ENCODE data around the gene DNASE1L3.
A peak's percentile ranks its signal among the peaks of the same experiment; 100 is the strongest.

The DNASE1L3 gene

DNA sequence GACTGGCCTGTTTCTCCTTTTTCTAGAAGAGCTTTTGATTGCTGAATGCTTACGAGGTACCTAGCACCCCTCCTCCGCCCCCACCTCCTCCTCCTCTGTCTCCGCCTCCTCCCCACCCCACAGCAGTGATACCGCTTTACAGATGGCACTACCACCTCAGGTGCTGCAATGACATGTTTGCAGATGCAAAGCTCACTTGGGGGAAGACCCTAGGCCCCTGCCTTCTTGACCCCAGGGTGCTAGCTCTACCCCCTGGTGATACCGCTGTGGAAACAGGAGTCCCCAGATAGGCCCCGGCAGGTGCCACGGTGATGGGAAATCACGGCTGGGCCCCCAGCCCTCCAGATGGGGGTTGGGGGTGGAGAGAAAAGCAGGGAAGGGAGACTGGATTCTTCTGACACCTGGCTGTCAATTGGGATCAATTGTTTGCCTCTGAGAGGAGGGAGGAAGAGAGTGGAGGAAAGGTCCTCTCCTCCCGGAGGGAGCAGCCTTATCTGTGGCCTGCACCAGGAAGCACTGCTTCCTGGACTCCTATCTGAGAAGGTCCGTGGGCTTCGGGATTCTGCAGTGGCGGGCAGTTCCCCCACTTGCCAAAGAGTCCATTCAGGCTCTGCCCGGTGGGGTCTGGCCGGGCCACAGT, 37.6 kb downstream of the DNASE1L3 start:
- peaks cover 5% of the 10 kb centered on the region for H3K27me3 Mint-ChIP-seq (ENCODE audit: low read depth)
- no peak for DNase-seq (ENCODE audit: low spot score)
- H3K36me3 Mint-ChIP-seq (ENCODE audit: low read depth): peaks cover 4% of the 10 kb centered on the region
- peaks cover 7% of the 10 kb centered on the region for H3K4me1 Mint-ChIP-seq (ENCODE audit: low read depth)
- H3K9me3 Mint-ChIP-seq: no peaks in the 10 kb centered on the region
- no peak overlapping the region for H3K4me3 Mint-ChIP-seq
- no peak overlapping the region for H3K27ac Mint-ChIP-seq

DNA sequence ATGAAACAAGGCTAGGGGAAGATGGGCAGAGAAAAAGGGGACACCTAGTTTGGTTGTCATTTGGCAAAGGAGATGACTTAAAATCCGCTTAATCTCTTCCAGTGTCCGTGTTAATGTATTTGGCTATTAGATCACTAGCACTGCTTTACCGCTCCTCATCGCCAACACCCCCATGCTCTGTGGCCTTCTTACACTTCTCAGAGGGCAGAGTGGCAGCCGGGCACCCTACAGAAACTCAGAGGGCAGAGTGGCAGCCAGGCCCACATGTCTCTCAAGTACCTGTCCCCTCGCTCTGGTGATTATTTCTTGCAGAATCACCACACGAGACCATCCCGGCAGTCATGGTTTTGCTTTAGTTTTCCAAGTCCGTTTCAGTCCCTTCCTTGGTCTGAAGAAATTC, 39.6 kb downstream of the DNASE1L3 start:
- H3K4me1 Mint-ChIP-seq (ENCODE audit: low read depth): peaks cover 4% of the 10 kb centered on the region
- peak overlapping the region; percentile 23 for H3K27ac Mint-ChIP-seq
- peaks cover 9% of the 10 kb centered on the region for H3K36me3 Mint-ChIP-seq (ENCODE audit: low read depth)
- no peaks in the 10 kb centered on the region for H3K9me3 Mint-ChIP-seq
- no peak for DNase-seq (ENCODE audit: low spot score)
- H3K4me3 Mint-ChIP-seq: no peak overlapping the region
- peaks cover 5% of the 10 kb centered on the region for H3K27me3 Mint-ChIP-seq (ENCODE audit: low read depth)

- no peaks in the 10 kb centered on the region for H3K9me3 Mint-ChIP-seq
- H3K27ac Mint-ChIP-seq: no peak overlapping the region
- H3K4me3 Mint-ChIP-seq: no peak overlapping the region
- DNase-seq (ENCODE audit: low spot score): no peak
- H3K4me1 Mint-ChIP-seq (ENCODE audit: low read depth): no peaks in the 10 kb centered on the region
- peaks cover under 1% of the 10 kb centered on the region for H3K27me3 Mint-ChIP-seq (ENCODE audit: low read depth)
- H3K36me3 Mint-ChIP-seq (ENCODE audit: low read depth): peaks cover 9% of the 10 kb centered on the region
Measured at GRCh38 chr3:58170376-58170775, 40.4 kb downstream of the DNASE1L3 start.

- DNase-seq (ENCODE audit: low spot score): no peak
- Mint-ChIP-seq H3K4me3 (no peak overlapping the region), H3K9me3 (no peaks in the 10 kb centered on the region), H3K36me3 (ENCODE audit: low read depth) (peaks cover 9% of the 10 kb centered on the region), H3K27ac (no peak overlapping the region), H3K27me3 (ENCODE audit: low read depth) (no peaks in the 10 kb centered on the region), H3K4me1 (ENCODE audit: low read depth) (no peaks in the 10 kb centered on the region)
Measured at GRCh38 chr3:58169371-58169770, 41.4 kb downstream of the DNASE1L3 start.

DNA sequence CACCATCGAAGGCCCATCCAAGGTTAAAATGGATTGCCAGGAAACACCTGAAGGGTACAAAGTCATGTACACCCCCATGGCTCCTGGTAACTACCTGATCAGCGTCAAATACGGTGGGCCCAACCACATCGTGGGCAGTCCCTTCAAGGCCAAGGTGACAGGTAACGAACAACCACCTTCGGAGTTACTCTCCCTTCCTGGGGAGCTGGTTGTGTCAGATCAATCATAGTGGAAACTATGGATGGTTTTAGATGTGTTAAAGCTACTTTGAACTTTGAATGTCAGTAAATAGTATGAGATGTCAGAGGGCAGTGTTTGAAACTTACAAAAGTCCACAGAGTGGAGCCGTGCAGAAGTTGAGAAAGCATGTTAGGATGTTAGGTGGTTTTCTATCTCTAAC, 42.3 kb downstream of the DNASE1L3 start:
- no peak overlapping the region for H3K27ac Mint-ChIP-seq
- H3K27me3 Mint-ChIP-seq (ENCODE audit: low read depth): no peaks in the 10 kb centered on the region
- no peak overlapping the region for H3K4me3 Mint-ChIP-seq
- no peak for DNase-seq (ENCODE audit: low spot score)
- H3K4me1 Mint-ChIP-seq (ENCODE audit: low read depth): no peaks in the 10 kb centered on the region
- H3K9me3 Mint-ChIP-seq: no peaks in the 10 kb centered on the region
- H3K36me3 Mint-ChIP-seq (ENCODE audit: low read depth): peaks cover 14% of the 10 kb centered on the region

GRCh38 chr3:58167431-58168351, 43.1 kb downstream of the DNASE1L3 start:
- Mint-ChIP-seq H3K9me3 (no peaks in the 10 kb centered on the region), H3K36me3 (ENCODE audit: low read depth) (peaks cover 14% of the 10 kb centered on the region), H3K27ac (no peak overlapping the region), H3K4me1 (ENCODE audit: low read depth) (no peaks in the 10 kb centered on the region), H3K4me3 (no peak overlapping the region), H3K27me3 (ENCODE audit: low read depth) (no peaks in the 10 kb centered on the region)
- peak; percentile 48 for DNase-seq (ENCODE audit: low spot score)

- no peak overlapping the region for H3K4me3 Mint-ChIP-seq
Measured at GRCh38 chr3:58164906-58165821, 45.6 kb downstream of the DNASE1L3 start.

GRCh38 chr3:58164199-58164879, 46.4 kb downstream of the DNASE1L3 start:
- Mint-ChIP-seq H3K9me3 (no peaks in the 10 kb centered on the region), H3K27me3 (ENCODE audit: low read depth) (no peaks in the 10 kb centered on the region), H3K4me1 (ENCODE audit: low read depth) (no peaks in the 10 kb centered on the region), H3K36me3 (ENCODE audit: low read depth) (peaks cover 17% of the 10 kb centered on the region), H3K27ac (no peak overlapping the region), H3K4me3 (no peak overlapping the region)
- no peak for DNase-seq (ENCODE audit: low spot score)

More at GRCh38 chr3:58164906-58165821, 45.6 kb downstream of the DNASE1L3 start:
- DNase-seq (ENCODE audit: low spot score): no peak
- Mint-ChIP-seq H3K4me1 (ENCODE audit: low read depth) (no peaks in the 10 kb centered on the region), H3K36me3 (ENCODE audit: low read depth) (peaks cover 19% of the 10 kb centered on the region), H3K27me3 (ENCODE audit: low read depth) (no peaks in the 10 kb centered on the region), H3K27ac (no peak overlapping the region), H3K9me3 (no peaks in the 10 kb centered on the region)

DNA sequence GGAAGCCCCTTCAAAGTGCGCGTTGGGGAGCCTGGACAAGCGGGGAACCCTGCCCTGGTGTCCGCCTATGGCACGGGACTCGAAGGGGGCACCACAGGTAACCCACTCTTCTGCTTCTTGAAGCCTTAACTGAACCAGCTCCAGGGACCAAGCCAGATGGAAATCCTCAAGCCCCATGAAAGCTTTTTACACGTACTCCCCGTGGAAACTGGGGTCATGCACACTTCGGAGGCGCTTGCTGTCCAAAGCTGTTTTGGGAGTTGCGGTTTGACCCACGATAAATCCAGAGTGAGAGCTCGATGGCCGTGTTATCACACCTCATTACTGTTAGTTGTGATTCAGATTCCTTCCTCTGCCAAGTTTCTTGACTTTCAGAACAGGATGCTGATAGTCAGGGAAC, 47.5 kb downstream of the DNASE1L3 start:
- Mint-ChIP-seq H3K4me1 (ENCODE audit: low read depth) (no peaks in the 10 kb centered on the region), H3K27ac (no peak overlapping the region), H3K9me3 (no peaks in the 10 kb centered on the region), H3K27me3 (ENCODE audit: low read depth) (no peaks in the 10 kb centered on the region), H3K36me3 (ENCODE audit: low read depth) (peaks cover 15% of the 10 kb centered on the region), H3K4me3 (no peak overlapping the region)
- no peak for DNase-seq (ENCODE audit: low spot score)

GRCh38 chr3:58161435-58162398, 49.1 kb downstream of the DNASE1L3 start:
- Mint-ChIP-seq H3K36me3 (ENCODE audit: low read depth) (peaks cover 10% of the 10 kb centered on the region), H3K27ac (no peak overlapping the region), H3K27me3 (ENCODE audit: low read depth) (no peaks in the 10 kb centered on the region), H3K4me1 (ENCODE audit: low read depth) (no peaks in the 10 kb centered on the region), H3K9me3 (no peaks in the 10 kb centered on the region), H3K4me3 (no peak overlapping the region)
- DNase-seq (ENCODE audit: low spot score): no peak

DNA sequence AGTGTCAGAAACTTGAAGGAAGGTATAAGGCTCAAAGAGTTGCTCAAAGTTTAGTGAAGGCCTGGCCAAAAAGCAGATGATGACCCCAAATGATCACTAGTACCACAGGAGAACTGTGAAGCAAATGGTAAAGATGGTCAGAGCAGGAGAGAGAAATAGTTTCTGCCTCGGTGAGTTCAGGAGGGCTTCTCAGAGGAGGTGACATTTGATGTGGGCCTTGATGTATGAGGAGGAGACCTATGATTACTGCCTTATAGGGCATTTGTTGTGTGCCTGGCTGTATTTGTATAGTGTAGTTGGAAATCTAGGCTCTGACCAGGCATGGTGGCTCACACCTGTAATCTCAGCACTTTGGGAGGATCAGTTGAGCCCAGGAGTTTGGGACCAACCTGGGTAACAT, 50.4 kb downstream of the DNASE1L3 start:
- no peaks in the 10 kb centered on the region for H3K27me3 Mint-ChIP-seq (ENCODE audit: low read depth)
- H3K36me3 Mint-ChIP-seq (ENCODE audit: low read depth): peaks cover 10% of the 10 kb centered on the region
- H3K4me1 Mint-ChIP-seq (ENCODE audit: low read depth): no peaks in the 10 kb centered on the region
- H3K4me3 Mint-ChIP-seq: no peak overlapping the region
- H3K27ac Mint-ChIP-seq: no peak overlapping the region
- DNase-seq (ENCODE audit: low spot score): no peak
- no peaks in the 10 kb centered on the region for H3K9me3 Mint-ChIP-seq

DNA sequence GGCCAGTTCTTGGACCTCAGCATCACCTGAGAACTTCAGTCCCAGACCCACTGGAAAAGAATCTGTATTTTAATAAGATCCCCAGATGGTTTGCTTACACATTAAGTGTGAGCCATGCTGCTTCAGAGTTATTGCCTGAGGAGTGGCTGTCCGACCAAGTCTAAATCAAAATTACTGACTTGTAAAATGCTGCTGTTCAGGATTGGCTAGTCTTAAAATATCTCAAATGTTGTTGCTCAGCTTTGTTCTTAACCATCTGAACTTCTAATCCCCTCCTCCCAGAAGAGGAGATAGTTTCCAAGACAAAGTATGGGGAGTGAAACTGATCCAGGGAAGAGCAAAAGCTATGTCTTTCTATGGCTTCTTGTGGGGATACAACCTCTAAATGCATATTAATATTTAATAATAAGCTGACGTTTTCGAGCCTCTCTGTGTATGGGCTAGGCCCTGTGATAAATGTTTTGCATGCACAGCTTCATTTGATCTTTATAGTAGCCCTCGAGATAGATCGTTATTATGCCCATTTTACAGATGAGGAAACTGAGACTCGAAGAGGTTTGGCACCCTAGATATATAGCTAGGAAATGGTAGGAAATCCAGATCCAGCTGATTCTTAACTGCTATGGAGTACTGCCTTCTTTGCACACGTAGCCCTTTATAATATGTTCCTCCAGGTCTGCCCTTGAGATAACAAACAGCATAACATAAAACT, 52.2 kb downstream of the DNASE1L3 start:
- no peaks in the 10 kb centered on the region for H3K27me3 Mint-ChIP-seq (ENCODE audit: low read depth)
- H3K27ac Mint-ChIP-seq: no peak overlapping the region
- DNase-seq (ENCODE audit: low spot score): no peak
- no peaks in the 10 kb centered on the region for H3K4me1 Mint-ChIP-seq (ENCODE audit: low read depth)
- H3K4me3 Mint-ChIP-seq: no peak overlapping the region
- H3K9me3 Mint-ChIP-seq: no peaks in the 10 kb centered on the region
- H3K36me3 Mint-ChIP-seq (ENCODE audit: low read depth): peaks cover 5% of the 10 kb centered on the region
